Smooth muscle cell of the brain vasculature (primary cell): ENCODE measurements around the gene MESD.

ENCODE experiments used
- DNase-seq: peaks from one replicate; pipeline ENCODE4 v3.0.0-alpha.2; 2012; ENCODE audit warnings: low read depth, low spot score

MESD gene

DNA sequence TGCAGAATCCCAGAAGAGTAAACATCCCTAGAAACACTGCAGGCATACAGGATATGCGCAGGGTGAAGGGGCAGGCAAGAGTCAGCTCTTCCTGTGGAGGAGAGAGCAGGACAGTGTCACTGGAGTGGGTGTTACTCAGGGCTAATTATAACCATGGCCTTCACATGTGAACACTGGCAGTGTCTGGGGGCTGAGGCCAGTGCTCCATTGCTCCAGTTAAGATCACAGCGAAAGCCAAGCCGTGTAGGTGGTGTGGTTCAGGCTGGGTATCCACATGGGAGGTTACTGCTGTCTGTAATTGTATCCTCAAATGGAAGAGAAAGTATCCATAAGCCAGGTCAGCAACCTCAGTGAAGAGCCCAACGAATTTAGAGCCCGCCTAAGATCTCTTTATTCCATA, 84.6 kb downstream of the MESD start:
- peak; percentile 70 for DNase-seq

DNA sequence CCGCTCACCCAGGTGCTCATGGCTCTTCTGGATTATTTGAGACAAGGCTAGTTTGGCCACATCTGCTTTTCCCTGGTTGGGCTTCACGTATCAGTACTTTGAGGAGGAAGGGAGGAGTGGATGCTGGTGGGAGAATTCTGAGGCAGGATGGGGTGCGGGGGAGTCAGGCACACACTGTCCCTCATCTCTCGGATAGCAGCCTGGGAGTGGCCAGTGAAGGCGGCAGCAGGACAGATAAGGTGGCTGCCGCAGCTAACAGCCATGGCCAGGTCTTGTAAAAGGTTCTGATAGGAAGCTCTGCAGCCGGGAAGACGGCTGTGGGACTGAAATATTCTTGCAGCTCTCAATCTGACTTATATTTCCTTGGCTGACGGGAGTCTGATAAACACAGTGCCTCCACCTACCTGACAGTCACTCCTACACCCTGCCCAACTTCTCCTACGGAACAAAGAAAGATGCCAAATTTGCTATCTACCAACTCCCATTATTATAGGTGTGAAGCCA, 87.3 kb downstream of the MESD start:
- DNase-seq, result no peak

DNA sequence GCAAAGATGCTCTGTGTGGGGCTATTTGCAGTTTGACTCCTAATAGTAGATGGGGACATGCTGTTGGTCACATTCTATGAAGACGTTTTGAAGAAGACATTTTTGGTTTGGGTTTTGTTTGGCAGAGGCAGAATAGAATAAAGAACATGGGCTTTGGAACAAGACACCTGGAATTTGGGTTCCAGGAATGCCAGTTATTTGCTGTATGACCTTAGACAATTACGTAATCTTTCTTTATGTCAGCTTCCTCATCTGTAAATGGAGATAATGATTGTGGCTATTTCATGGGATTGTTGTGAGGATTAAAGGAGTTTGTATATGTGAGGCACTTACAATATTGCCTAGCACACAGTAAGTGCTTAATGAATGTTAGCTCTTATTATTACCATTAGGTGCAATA, 91.6 kb downstream of the MESD start:
- DNase-seq, result no peak
